IPS-NIHi7 (cell line): ENCODE data around the gene AHNAK2.
"Not testable (repeated sequence)": the region's sequence is repeated elsewhere in the genome, so short reads cannot be mapped to it uniquely, and the experiment has no call there.

Experiments
- DNase-seq: peaks from one replicate; pipeline ENCODE4 v3.0.0; 2012; ENCODE audit warnings: mixed read lengths; ENCODE audit errors: extremely low spot score

The AHNAK2 gene

DNA sequence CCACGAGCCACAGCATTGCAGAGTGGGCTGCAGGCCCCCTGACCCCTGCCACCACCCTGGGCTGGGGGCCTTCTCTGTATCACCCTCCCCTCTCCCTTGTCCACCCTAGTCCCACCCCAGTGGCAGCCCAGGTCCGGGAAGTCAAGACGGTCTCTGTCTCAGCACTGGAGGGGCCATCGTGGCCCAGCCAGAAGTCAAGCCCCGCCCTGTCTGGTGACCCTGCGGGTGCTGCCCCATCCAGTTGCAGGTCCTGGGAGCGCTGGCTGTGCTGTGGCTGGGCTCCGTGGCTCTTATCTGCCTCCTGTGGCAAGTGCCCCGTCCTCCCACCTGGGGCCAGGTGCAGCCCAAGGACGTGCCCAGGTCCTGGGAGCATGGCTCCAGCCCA, 50.8 kb downstream of the AHNAK2 start:
- peak; percentile 9 for DNase-seq

DNA sequence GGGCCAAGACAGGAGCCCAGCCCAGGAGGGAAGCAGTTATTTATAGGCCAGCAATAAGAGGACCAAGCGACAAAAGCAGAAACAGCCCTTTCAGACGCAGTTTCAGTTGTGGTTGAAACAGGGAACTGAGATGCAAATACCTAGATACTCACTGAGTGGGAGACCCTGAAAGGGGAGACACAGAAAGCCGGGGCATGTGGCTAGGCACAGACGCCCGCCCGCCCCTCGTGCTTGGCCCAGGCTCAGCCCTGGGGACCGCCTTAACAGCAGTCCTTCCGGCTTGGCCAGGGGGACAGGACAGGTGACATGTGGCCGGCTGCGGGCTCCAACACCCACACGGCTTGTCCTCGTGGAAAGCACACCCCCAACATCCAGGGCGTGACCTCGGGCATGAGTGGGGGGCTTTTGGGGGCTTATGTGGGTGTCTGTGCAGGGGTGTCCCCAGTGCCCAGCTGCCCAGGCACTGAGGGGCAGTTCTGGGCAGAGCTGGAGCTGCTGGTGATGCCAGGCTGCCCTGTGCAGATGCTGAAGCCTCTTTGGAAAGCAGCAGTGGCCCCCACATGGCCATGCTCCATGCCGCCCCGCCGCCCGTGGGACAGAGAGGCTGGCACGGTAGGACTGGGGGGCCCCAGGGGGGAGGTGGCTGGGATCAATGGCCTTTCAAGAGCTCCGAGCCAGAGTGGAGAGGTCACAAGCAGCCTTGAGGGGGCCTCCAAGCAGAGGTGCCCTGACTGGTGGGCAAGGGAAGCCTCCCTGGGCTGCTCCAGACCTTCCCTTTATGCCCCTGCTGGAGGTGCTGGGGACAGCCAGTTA, 51.3 kb downstream of the AHNAK2 start:
- DNase-seq = peak; percentile 20

DNA sequence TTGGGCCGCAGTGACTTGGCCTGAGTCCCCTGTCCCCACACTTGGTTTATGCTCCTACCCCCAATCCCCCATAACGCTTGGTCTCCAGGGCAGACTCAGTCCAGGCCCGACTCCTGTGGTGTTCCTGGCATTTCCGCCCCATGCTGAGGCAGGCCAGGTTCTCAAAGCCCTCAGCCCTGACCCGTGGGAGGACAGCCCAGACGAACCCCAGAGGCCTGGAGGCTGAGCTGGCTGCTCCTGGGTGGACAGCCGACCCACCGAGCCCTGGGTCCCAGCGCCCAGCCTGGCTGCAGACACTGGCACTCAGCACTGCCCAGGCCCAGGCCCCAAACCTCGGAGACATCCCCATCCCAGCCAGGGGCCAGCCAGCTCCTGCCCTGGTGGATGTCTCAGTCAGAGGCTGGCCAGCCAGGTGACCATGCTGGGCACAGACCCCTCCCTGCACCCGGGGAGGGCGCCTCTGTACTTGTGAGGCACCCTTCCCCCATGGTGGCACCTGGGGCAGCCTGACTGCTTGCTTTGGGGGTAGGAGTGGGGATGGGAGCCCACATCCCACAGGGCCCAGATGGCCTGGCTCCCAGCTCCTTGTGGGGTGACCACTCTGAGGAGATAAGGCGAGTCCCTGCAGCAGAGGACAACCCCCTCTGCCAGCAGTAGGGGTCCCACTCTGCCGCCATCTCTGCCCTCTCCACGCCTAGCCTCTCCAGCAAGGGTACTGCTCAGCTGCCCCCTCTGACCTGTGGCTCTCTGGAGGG, 52.1 kb downstream of the AHNAK2 start:
- DNase-seq = peak; percentile 20

GRCh38 chr14:104925214-104925854, 52.8 kb downstream of the AHNAK2 start:
- DNase-seq = no peak

DNA sequence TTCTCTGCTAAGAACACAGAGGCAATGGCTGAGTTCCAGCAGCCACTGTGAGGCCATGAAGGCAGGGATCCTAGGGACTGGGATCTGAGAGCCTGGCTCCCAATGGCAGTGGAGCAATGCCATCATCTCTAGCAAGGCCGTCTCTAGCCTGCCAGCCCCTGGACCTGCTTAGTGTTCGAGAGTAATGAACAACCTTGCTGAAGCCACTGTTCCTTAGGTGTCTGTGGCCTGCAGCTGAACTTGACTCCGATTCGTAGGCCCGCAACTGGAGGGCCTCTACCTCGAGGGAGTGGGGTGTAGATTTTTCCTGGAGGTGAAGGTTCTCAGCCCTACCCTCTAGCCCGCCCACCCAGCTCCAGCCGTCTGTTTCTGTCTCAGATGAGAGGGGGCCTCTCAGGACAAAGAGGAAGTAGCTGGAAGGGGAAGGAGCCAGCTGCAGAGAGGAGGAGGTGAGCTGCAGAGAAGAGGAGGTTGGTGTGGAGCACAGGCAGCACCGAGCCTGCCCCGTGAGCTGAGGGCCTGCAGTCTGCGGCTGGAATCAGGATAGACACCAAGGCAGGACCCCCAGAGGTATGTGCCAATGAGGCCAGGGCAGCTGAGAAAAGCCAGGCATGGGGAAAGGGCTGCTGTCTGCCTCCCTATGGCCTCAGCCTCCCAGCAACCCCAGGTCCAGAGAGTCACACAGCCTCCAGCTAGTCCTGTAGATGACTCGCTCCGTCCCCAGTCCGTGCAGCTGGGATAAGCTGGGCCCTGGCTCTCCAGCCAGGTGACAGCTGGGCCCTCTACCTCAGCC, 53.6 kb downstream of the AHNAK2 start, which contains the start of gene PLD4:
Gene PLD4, plus strand, starts transcription at position 459 of the 793 bp plus-strand sequence. CDS start 2,262 bp downstream, outside the sequence.
- peak; percentile 10 for DNase-seq

GRCh38 chr14:104923640-104924420, 54.3 kb downstream of the AHNAK2 start:
- no peak for DNase-seq

GRCh38 chr14:104919993-104920315, 58.2 kb downstream of the AHNAK2 start:
- DNase-seq = no peak

DNA sequence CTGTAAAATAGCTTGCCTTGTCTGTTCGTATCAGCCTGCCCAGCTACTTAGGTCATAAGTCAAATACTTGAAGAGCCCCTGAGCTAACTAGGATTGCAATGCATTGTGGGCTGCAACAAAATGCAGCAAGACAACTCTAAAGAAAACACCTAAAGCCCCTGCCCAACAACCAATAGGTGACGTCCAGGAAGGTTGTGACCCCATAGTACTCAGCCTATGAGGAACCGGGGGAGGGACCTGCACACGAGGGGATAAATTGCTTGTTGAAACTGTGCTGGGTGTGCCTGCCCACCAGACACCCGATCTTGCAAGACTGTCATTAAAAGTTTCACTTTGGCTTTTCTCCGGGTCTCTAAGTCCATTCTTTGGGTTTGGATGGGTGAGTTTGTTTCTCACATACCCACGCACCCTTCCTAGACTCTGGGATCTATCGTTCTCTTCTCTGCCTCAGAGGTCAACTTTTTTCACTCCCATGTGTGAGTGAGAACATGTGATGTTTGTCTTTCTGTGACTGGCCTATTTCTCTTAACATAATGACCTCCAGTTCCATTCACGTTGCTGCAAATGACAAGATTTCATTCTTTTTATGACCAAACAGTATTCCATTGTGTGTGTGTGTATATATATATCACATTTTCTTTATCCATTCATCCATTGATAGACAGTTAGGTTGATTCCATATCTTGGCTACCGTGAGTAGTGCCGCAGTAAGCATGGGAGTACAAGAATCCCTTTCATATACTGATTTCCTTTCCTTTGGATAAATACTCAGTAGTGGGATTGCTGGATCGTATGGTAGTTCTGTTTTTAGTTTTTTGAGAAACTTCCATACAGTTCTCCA, 58.8 kb downstream of the AHNAK2 start:
- DNase-seq = not testable (repeated sequence)

DNA sequence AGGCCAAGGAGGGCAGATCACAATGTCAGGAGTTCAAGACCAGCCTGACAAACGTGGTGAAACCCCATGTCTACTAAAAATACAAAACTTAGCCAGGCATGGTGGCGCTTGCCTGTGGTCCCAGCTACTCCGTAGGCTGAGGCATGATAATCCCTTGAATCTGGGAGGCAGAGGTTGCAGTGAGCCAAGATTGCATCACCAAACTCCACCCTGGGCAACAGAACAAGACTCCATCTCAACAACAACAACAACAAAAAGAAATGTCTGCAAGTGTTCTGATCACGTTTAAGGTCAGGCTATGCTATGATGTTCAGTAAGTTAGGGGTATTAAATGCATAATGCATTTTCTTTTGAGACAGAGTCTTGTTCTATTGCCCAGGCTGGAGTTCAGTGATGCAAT, 60.2 kb downstream of the AHNAK2 start:
- DNase-seq = no peak

DNA sequence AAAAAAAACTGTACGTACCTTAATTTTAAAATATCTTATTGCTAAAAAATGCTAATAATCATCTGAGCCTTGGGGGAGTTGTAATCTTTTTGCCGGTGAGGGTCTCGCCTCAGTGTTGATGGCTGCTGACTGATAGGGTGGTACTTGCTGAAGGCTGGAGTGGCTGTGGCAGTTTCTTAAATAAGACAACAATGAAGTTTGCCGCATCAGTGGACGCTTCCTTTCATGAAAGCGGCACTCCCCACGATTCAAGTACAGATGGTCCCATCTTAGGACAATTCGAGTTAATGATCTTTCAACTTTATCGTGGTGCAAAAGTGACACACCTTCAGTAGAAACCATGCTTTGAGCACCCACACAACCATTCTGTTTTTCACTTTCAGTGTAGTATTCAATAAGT, 61.1 kb downstream of the AHNAK2 start:
- no peak for DNase-seq

GRCh38 chr14:104913435-104913834, 64.7 kb downstream of the AHNAK2 start:
- no peak for DNase-seq

GRCh38 chr14:104912053-104912452, 66.1 kb downstream of the AHNAK2 start:
- no peak for DNase-seq

GRCh38 chr14:104908303-104908702, 69.9 kb downstream of the AHNAK2 start:
- DNase-seq = no peak

DNA sequence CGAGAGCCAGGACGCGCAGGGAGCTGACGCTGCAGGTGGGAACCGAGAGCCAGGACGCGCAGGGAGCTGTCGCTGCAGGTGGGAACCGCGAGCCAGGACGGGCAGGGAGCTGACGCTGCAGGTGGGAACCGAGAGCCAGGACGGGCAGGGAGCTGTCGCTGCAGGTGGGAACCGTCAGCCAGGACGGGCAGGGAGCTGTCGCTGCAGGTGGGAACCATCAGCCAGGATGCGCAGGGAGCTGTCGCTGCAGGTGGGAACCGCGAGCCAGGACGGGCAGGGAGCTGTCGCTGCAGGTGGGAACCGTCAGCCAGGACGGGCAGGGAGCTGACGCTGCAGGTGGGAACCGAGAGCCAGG, 72.6 kb downstream of the AHNAK2 start:
- DNase-seq = not testable (repeated sequence)

DNA sequence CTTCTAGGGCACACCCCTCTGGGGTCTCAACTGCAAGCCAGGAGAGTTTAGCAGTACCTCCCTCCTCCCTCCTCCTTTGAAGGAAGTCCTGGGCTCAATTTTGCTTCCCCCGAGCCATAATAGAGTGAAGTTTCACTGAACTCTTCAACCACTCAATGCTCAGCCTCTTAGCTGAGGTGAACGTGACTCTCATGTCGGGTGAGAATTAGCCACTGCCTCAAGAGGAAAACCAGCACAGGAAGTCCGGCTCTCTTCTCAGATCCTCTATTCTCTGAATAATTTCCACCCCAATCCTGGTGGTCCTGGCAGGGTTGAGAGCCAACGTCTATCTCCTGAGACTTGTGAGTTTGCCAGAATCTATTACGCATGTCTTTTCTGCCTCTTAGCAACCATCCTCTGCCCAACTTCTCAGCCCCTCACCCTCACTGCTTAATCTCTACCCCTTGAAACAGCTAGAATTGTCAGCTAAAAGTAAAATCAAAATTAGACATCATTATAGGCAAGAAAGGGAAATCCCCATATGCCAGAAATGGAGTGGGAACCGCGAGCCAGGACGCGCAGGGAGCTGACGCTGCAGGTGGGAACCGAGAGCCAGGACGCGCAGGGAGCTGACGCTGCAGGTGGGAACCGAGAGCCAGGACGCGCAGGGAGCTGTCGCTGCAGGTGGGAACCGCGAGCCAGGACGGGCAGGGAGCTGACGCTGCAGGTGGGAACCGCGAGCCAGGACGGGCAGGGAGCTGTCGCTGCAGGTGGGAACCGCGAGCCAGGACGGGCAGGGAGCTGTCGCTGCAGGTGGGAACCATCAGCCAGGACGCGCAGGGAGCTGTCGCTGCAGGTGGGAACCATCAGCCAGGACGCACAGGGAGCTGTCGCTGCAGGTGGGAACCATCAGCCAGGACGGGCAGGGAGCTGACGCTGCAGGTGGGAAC, 73.3 kb downstream of the AHNAK2 start:
- not testable (repeated sequence) for DNase-seq

- DNase-seq = no peak
Measured at GRCh38 chr14:104903990-104904389, 74.2 kb downstream of the AHNAK2 start.

DNA sequence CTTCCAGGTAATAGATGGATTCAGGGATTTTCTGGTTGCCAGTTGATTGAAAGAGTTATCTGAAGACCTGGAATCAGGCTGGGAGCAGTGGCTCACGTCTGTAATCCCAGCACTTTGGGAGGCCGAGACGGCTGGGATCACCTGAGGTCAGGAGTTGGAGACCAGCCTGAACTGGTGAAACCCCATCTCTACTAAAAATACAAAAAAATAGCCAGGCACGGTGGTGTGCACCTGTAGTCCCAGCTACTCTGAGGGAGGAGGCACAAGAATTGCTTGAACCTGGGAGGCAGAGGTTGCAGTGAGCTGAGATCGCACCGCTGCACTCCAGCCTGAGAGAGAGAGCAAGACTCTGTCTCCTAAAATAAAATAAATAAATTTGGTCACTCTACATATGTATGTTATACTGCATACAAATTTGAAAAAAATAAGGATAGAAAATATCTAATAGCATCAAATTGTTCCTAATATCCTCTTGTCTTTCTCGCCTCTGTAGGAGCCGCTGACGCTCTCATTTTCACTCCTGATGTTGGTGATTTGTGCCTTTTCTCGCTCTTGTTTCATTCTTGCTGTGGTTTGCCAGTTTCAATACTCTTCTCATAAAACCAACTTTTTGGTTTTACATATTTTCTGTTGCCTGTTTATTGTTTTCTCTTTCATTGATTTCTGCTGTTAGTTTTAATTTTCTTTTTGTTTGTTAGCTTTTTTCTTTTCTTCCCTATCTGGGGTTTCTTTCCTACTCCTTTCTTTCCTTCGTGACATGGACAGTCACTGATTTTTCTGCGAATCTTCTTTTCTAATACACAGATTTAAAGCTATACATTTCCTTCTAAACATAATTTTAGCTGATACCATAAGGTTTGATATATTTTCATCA, 77.3 kb downstream of the AHNAK2 start:
- no peak for DNase-seq

DNA sequence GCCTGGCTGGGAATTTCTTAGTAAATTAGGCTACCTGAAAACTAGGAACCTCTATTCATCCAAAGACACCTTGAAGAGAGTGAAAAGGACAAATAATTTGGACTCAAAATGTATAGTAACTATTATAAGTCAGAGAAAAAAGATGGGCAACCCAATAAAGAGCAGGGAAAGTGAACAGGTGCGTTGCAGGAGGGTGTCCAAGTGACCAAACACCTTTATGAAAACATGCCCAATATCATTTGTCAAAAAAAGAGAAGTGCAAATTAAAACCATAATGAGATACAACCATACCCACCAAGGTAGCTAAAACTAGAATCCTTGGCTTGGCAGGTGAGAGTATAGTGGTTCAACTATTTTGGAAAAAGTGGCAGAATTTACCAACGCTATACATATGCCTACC, 78.4 kb downstream of the AHNAK2 start:
- no peak for DNase-seq
